Left lung (tissue), 10 donors: Measurements from ENCODE around the gene GMDS. TPM values are rescaled to one million over a fixed set of nuclear protein-coding genes. Genes with fewer than 3 reads are reported as not detected.

Source experiments
- ATAC-seq: fragments of 200-7000 bp; cut with Tn5 transposase; one replicate; pipeline ENCODE4 v1.9.1; 2020; ENCODE audit warnings: moderate library complexity
- DNase-seq, 4 donors: peaks; one replicate each; pipeline ENCODE4 v3.0.0-alpha.2; 2013 to 2020
- H3K27ac ChIP-seq, 2 donors: fragments of 200-600 bp; sonication (generic) in 1 of 2; one replicate each; pipeline versions ENCODE4 v1.5.0 to v1.8.0; 2020 to 2021
- H3K27me3 ChIP-seq, 2 donors: fragments of 200-600 bp; sonication (generic) in 1 of 2; one replicate each; pipeline versions ENCODE4 v1.5.0 to v1.8.0; 2020 to 2021
- H3K36me3 ChIP-seq, 2 donors: fragments of 200-600 bp; sonication (generic) in 1 of 2; one replicate each; pipeline versions ENCODE4 v1.5.0 to v1.8.0; 2020 to 2021
- H3K4me1 ChIP-seq, 2 donors: fragments of 200-600 bp; one replicate each; pipeline ENCODE4 v1.8.0; 2021
- H3K4me3 ChIP-seq, 2 donors: fragments of 200-600 bp; sonication (generic) in 1 of 2; one replicate each; pipeline versions ENCODE4 v1.5.0 to v1.8.0; 2020 to 2021; ENCODE audit warnings: mild to moderate bottlenecking in 1 of 2
- H3K9me3 ChIP-seq, 2 donors: fragments of 200-600 bp; sonication (generic) in 1 of 2; one replicate each; pipeline versions ENCODE4 v1.5.0 to v1.8.0; 2020 to 2021
- CTCF ChIP-seq, 2 donors: fragments of 200-600 bp; sonication (generic) in 1 of 2; IDR thresholded peaks; one replicate each; pipeline versions ENCODE4 v1.5.0 to v1.8.0; 2021; ENCODE audit warnings: antibody characterized with exemption in 2 of 2
- intact Hi-C, 2 donors: fragments of 100-400 bp; cut with DNase I; formaldehyde crosslinking; loops; one replicate each; pipeline versions ENCODE4 v1.11.2 to v1.14.2; 2022
- polyA plus RNA-seq, 6 donors: library from polyadenylated mRNA; unstranded; fragments of 120-200 nt; gene quantifications; one replicate each; pipeline ENCODE4 v1.2.1, GENCODE V29; 2013; ENCODE audit not compliant: insufficient read length in 6 of 6
- total RNA-seq, 2 donors: library from RNA; stranded (reverse); fragmentation: NEBNext Ultra II Directional; extraction: Animal tissue kit (Norgen Biotek cat#: 25700); gene quantifications; one replicate each; pipeline ENCODE4 v1.2.1, GENCODE V29; 2021
- donor health status: DM: no; HTN: yes; CAD: no.
- donor health status: DM: no; HTN: no; CAD: no.

The GMDS gene
- total and polyA plus RNA-seq, 8 donors: 16.5 to 25.4 (median 21.2) TPM

- TF ChIP-seq CTCF (IDR thresholded peaks at IDR 0.05): no peak
- no peaks in the 10 kb centered on the region for H3K36me3 ChIP-seq
- no peak overlapping the region for H3K4me3 ChIP-seq
- H3K4me1 ChIP-seq: no peaks in the 10 kb centered on the region
- intact Hi-C loops: no loop called here
- no peaks in the 10 kb centered on the region for H3K9me3 ChIP-seq
- ATAC-seq (peak; percentile 30), DNase-seq (no peak)
- no peaks in the 10 kb centered on the region for H3K27me3 ChIP-seq
- no peak overlapping the region for H3K27ac ChIP-seq
Observed at GRCh38 chr6:1665214-1665613, 580.2 kb downstream of the GMDS start.

- H3K9me3 ChIP-seq: no peaks in the 10 kb centered on the region
- no peaks in the 10 kb centered on the region for H3K4me1 ChIP-seq
- intact Hi-C loops: no loop called here
- DNase-seq (no peak), ATAC-seq (no peak)
- H3K27me3 ChIP-seq: no peaks in the 10 kb centered on the region
- TF ChIP-seq CTCF (IDR thresholded peaks at IDR 0.05): no peak
- no peak overlapping the region for H3K27ac ChIP-seq
- H3K4me3 ChIP-seq: no peak overlapping the region
- no peaks in the 10 kb centered on the region for H3K36me3 ChIP-seq
Observed at GRCh38 chr6:1664329-1664728, 581.1 kb downstream of the GMDS start.

- H3K27me3 ChIP-seq: no peaks in the 10 kb centered on the region
- DNase-seq (no peak), ATAC-seq (no peak)
- no peaks in the 10 kb centered on the region for H3K9me3 ChIP-seq
- H3K27ac ChIP-seq: no peak overlapping the region
- no peaks in the 10 kb centered on the region for H3K4me1 ChIP-seq
- intact Hi-C loops: no loop called here
- no peak for TF ChIP-seq CTCF (IDR thresholded peaks at IDR 0.05)
- H3K36me3 ChIP-seq: no peaks in the 10 kb centered on the region
- no peak overlapping the region for H3K4me3 ChIP-seq
Observed at GRCh38 chr6:1663511-1663910, 581.9 kb downstream of the GMDS start.

GRCh38 chr6:1662534-1662933, 582.9 kb downstream of the GMDS start:
- Histone ChIP-seq H3K27me3 (no peaks in the 10 kb centered on the region), H3K36me3 (no peaks in the 10 kb centered on the region), H3K4me3 (no peak overlapping the region), H3K9me3 (no peaks in the 10 kb centered on the region), H3K4me1 (no peaks in the 10 kb centered on the region), H3K27ac (no peak overlapping the region)
- ATAC-seq (no peak), DNase-seq (no peak)
- intact Hi-C loops: no loop called here
- no peak for TF ChIP-seq CTCF (IDR thresholded peaks at IDR 0.05)

- no peak for TF ChIP-seq CTCF (IDR thresholded peaks at IDR 0.05)
- intact Hi-C loops: no loop called here
- Histone ChIP-seq H3K27ac (no peak overlapping the region), H3K9me3 (no peaks in the 10 kb centered on the region), H3K36me3 (no peaks in the 10 kb centered on the region), H3K4me3 (no peak overlapping the region), H3K27me3 (no peaks in the 10 kb centered on the region), H3K4me1 (no peaks in the 10 kb centered on the region)
- no peak for DNase-seq
- no peak for ATAC-seq
Observed at GRCh38 chr6:1659816-1660215, 585.6 kb downstream of the GMDS start.
